K562 (cell line): Measurements from ENCODE around the gene IBA57. TPM values are rescaled to one million over a fixed set of nuclear protein-coding genes. Genes with fewer than 3 reads are reported as not detected.
A peak's percentile ranks its signal among the peaks of the same experiment; 100 is the strongest.

ENCODE experiments used
- CBFB ChIP-seq: sonication (generic); formaldehyde crosslinking; IDR thresholded peaks from 2 replicates; pipeline ENCODE4 v1.4.0; 2020; ENCODE audit warnings: mild to moderate bottlenecking, missing genetic modification reagents
- CHD7 ChIP-seq: fragments of 200-600 bp; sonication (generic); IDR thresholded peaks from one replicate; pipeline ENCODE4 v1.6.1; 2012; ENCODE audit warnings: mild to moderate bottlenecking, low read depth, low read length, inconsistent platforms
- CTCFL ChIP-seq: IDR thresholded peaks from 2 replicates; pipeline ENCODE4 v1.6.1; 2011; ENCODE audit warnings: borderline replicate concordance, low read depth, mild to moderate bottlenecking, moderate library complexity, low read length; ENCODE audit not compliant: insufficient read depth, poor library complexity, severe bottlenecking
- E2F1 ChIP-seq: sonication (generic); formaldehyde crosslinking; IDR thresholded peaks from 2 replicates; pipeline ENCODE4 v1.8.1; 2023; ENCODE audit warnings: mild to moderate bottlenecking, missing genetic modification reagents, moderate library complexity
- EGR1 ChIP-seq: fragments of 450-650 bp; conservative IDR thresholded peaks from 2 replicates; pipeline ENCODE4 v1.6.1; 2017; ENCODE audit warnings: mild to moderate bottlenecking
- L3MBTL2 ChIP-seq: fragments of 450-650 bp; IDR thresholded peaks from 2 replicates; pipeline ENCODE4 v1.6.1; 2016; ENCODE audit warnings: mild to moderate bottlenecking, moderate library complexity
- MBD2 ChIP-seq: sonication (generic); IDR thresholded peaks from 2 replicates; pipeline ENCODE4 v1.6.1; 2016; ENCODE audit warnings: low read depth, borderline replicate concordance
- POLR2B ChIP-seq: fragments of 450-650 bp; IDR thresholded peaks from 2 replicates; pipeline ENCODE4 v1.6.1; 2018; ENCODE audit warnings: low read depth; ENCODE audit not compliant: partially characterized antibody
- SIN3B ChIP-seq: fragments of 450-650 bp; IDR thresholded peaks from 2 replicates; pipeline ENCODE4 v1.6.1; 2017; ENCODE audit warnings: low read depth, mild to moderate bottlenecking, moderate library complexity
- SIRT6 ChIP-seq: IDR thresholded peaks from one replicate; pipeline ENCODE4 v1.6.1; 2012; ENCODE audit warnings: low read depth, mild to moderate bottlenecking, control low read depth, inconsistent platforms, low read length, moderate library complexity
- TEAD1 ChIP-seq, 2 experiments: fragments of 450-650 bp in 1 of 2; sonication (generic) in 1 of 2; formaldehyde crosslinking; IDR thresholded peaks; 2 replicates each; pipeline versions ENCODE4 v1.4.0 to v1.8.0; 2020 to 2022; ENCODE audit warnings: mild to moderate bottlenecking in 2 of 2, missing genetic modification reagents in 1 of 2
- polyA plus RNA-seq, 8 experiments: library from polyadenylated mRNA; depleted of rRNA in 4 of 8; stranded (reverse) in 5 of 8; unstranded in 3 of 8; fragments of >200 nt; fragmentation: Nextera tagmentation in 2 of 8; fragmentation: Illumina TruSeq in 1 of 8; extraction: Ambion mirVana in 2 of 8; extraction: Trizol in 1 of 8; gene quantifications; 2 replicates each; pipeline versions ENCODE4 v1.2.1 to v1.2.3, GENCODE V29; 2011 to 2014; ENCODE audit warnings: inconsistent platforms in 1 of 8, missing spikeins in 1 of 8
- total RNA-seq, 7 experiments: library from RNA; depleted of rRNA in 6 of 7; stranded (reverse); fragments of >200 nt in 6 of 7; fragmentation: Illumina TruSeq in 2 of 7; extraction: Trizol in 2 of 7; gene quantifications; 2 replicates each; pipeline versions ENCODE4 v1.2.1 to v1.2.3, GENCODE V29; 2011 to 2021; ENCODE audit warnings: low replicate concordance in 1 of 7

The IBA57 gene
- total and polyA plus RNA-seq, 9 of the 15 experiments (the other 6 are each of a cell fraction or from before 2014, with no cell fraction given): 0.77 to 15.5 (median 2.7) TPM

- TF ChIP-seq CHD7 (no peak), POLR2B (peak; percentile 29), CTCFL (peak; percentile 54), MBD2 (no peak), CBFB (CRISPR knock-in tag) (0 out of 2 replicates have a peak, but pooled peaks have one; percentile 23), E2F1 (no peak), EGR1 (0 out of 2 replicates have a peak, but pooled peaks have one; percentile 18), SIRT6 (no peak), SIN3B (0 out of 2 replicates have a peak, but pooled peaks have one; percentile 25), TEAD1 (CRISPR knock-in tag; IDR thresholded peaks at IDR 0.05) (0 out of 4 replicates have a peak, but pooled peaks of 1 of the 2 experiments have one; percentile 47), L3MBTL2 (no peak)
Measured at GRCh38 chr1:228174482-228175315, 9.1 kb downstream of the IBA57 start (continued).
